SK-N-SH (cell line): ENCODE results near the gene MRPS6. TPM values are rescaled to one million over a fixed set of nuclear protein-coding genes. Genes with fewer than 3 reads are reported as not detected.
A peak's percentile ranks its signal among the peaks of the same experiment; 100 is the strongest.

Source experiments
- CTCF ChIA-PET: fragments of 300-600, 350-600 bp; formaldehyde crosslinking; extraction: SDS; loops from one replicate; lab custom pipeline; 2021; lab: Yijun Ruan, JAX
- POLR2A ChIA-PET: fragments of 350-600 bp; sonication (Branson Sonifier 250); formaldehyde crosslinking; extraction: SDS; loops from one replicate; lab custom pipeline; 2020; ENCODE audit warnings: antibody characterized with exemption, inconsistent platforms; lab: Yijun Ruan, JAX
- DNase-seq: peaks from one replicate; pipeline ENCODE4 v3.0.0; 2012
- H2AFZ ChIP-seq: fragments of 200-600 bp; sonication (generic); 2 replicates; pipeline ENCODE4 v1.8.1; 2016; ENCODE audit warnings: antibody characterized with exemption, mild to moderate bottlenecking, low read depth
- H3F3A ChIP-seq: fragments of 200-600 bp; sonication (generic); replicated peaks from 2 replicates; pipeline ENCODE3; 2016; ENCODE audit warnings: antibody characterized with exemption, mild to moderate bottlenecking; ENCODE audit not compliant: insufficient read depth
- H3K27ac ChIP-seq, 2 experiments: fragments of 200-500 bp in 1 of 2; fragments of 200-600 bp in 1 of 2; sonication (Bioruptor generic) in 1 of 2; sonication (generic), shearing (Covaris generic) in 1 of 2; 2 replicates each; pipeline versions ENCODE4 v1.5.1 to v1.6.1; 2014 to 2016; ENCODE audit warnings: low read depth in 2 of 2, inconsistent platforms in 1 of 2, low read length in 1 of 2, mild to moderate bottlenecking in 1 of 2, mixed read lengths in 1 of 2
- H3K27me3 ChIP-seq: fragments of 200-600 bp; sonication (generic), shearing (Covaris generic); 2 replicates; pipeline ENCODE4 v1.6.1; 2016; ENCODE audit warnings: mixed run types; ENCODE audit not compliant: insufficient read depth
- H3K36me3 ChIP-seq, 2 experiments: fragments of 200-500 bp in 1 of 2; fragments of 200-600 bp in 1 of 2; sonication (Bioruptor generic) in 1 of 2; sonication (generic) in 1 of 2; replicated peaks in 1 of 2; 2 replicates each; pipeline versions ENCODE3 to v1.5.1; 2014 to 2016; ENCODE audit warnings: low read length in 1 of 2, mild to moderate bottlenecking in 1 of 2; ENCODE audit not compliant: insufficient read depth in 2 of 2, control insufficient read depth in 1 of 2
- H3K4me1 ChIP-seq, 2 experiments: fragments of 200-500 bp in 1 of 2; fragments of 200-600 bp in 1 of 2; sonication (Bioruptor generic) in 1 of 2; sonication (generic), shearing (Covaris generic) in 1 of 2; 2 replicates each; pipeline versions ENCODE4 v1.5.1 to v1.6.1; 2014 to 2016; ENCODE audit warnings: low read depth in 1 of 2, low read length in 1 of 2, mixed run types in 1 of 2; ENCODE audit not compliant: insufficient read depth in 2 of 2, control insufficient read depth in 1 of 2
- H3K4me2 ChIP-seq: fragments of 200-600 bp; sonication (generic), shearing (Covaris generic); 2 replicates; pipeline ENCODE4 v1.6.1; 2017; ENCODE audit warnings: mixed run types
- H3K4me3 ChIP-seq, 2 experiments: fragments of 200-500 bp in 1 of 2; fragments of 200-600 bp in 1 of 2; sonication (Bioruptor generic) in 1 of 2; sonication (generic), shearing (Covaris generic) in 1 of 2; 2 replicates each; pipeline versions ENCODE4 v1.5.1 to v1.8.1; 2014 to 2016; ENCODE audit warnings: low read depth in 2 of 2, inconsistent platforms in 1 of 2, low read length in 1 of 2, mild to moderate bottlenecking in 1 of 2, mixed read lengths in 1 of 2, moderate library complexity in 1 of 2
- H3K79me2 ChIP-seq: fragments of 200-600 bp; sonication (generic); 2 replicates; pipeline ENCODE4 v1.8.1; 2017; ENCODE audit warnings: mild to moderate bottlenecking; ENCODE audit not compliant: insufficient read depth
- H3K9ac ChIP-seq: fragments of 200-600 bp; sonication (generic); 2 replicates; pipeline ENCODE4 v1.6.1; 2017; ENCODE audit warnings: mixed run types
- H3K9me2 ChIP-seq: fragments of 200-600 bp; sonication (generic); 2 replicates; pipeline ENCODE4 v1.6.1; 2017; ENCODE audit warnings: mixed run types
- H3K9me3 ChIP-seq: fragments of 200-600 bp; sonication (generic); 2 replicates; pipeline ENCODE4 v1.6.1; 2017; ENCODE audit warnings: mixed run types, mild to moderate bottlenecking, moderate library complexity
- H4K20me1 ChIP-seq: fragments of 200-600 bp; sonication (generic); 2 replicates; pipeline ENCODE4 v1.6.1; 2017; ENCODE audit warnings: mild to moderate bottlenecking, mixed run types; ENCODE audit not compliant: insufficient read depth
- CHD2 ChIP-seq: fragments of 150-350 bp; IDR thresholded peaks from 2 replicates; pipeline ENCODE4 v1.6.1; 2018; ENCODE audit warnings: low read length; ENCODE audit not compliant: partially characterized antibody
- ELF1 ChIP-seq: IDR thresholded peaks from 2 replicates; pipeline ENCODE4 v1.4.0; 2012
- EP300 ChIP-seq, 2 experiments: IDR thresholded peaks; 2 replicates each; pipeline versions ENCODE4 v1.4.0 to v1.6.1; 2012; ENCODE audit warnings: borderline replicate concordance in 1 of 2, low read depth in 1 of 2, low read length in 1 of 2
- EZH2phosphoT487 ChIP-seq: fragments of 200-600 bp; sonication (generic); IDR thresholded peaks from 2 replicates; pipeline ENCODE4 v1.6.1; 2017; ENCODE audit warnings: low read depth, mixed run types, mild to moderate bottlenecking, antibody characterized with exemption, moderate library complexity, borderline replicate concordance
- FOSL2 ChIP-seq: IDR thresholded peaks from 2 replicates; pipeline ENCODE4 v1.4.0; 2012; ENCODE audit warnings: low read depth, mild to moderate bottlenecking, moderate library complexity, borderline replicate concordance
- FOXJ3 ChIP-seq: sonication (generic); formaldehyde crosslinking; IDR thresholded peaks from 2 replicates; pipeline ENCODE4 v1.5.1; 2020; ENCODE audit warnings: mild to moderate bottlenecking, missing genetic modification reagents
- GABPA ChIP-seq: IDR thresholded peaks from 2 replicates; pipeline ENCODE4 v1.4.0; 2012; ENCODE audit warnings: low read depth, mild to moderate bottlenecking
- IRF3 ChIP-seq: fragments of 150-350 bp; IDR thresholded peaks from 2 replicates; pipeline ENCODE4 v1.6.1; 2016; ENCODE audit warnings: mild to moderate bottlenecking, low read depth, low read length
- MAX ChIP-seq: IDR thresholded peaks from 2 replicates; pipeline ENCODE4 v1.4.0; 2012; ENCODE audit warnings: low read depth
- MXI1 ChIP-seq: IDR thresholded peaks from 2 replicates; pipeline ENCODE4 v1.6.1; 2012; ENCODE audit warnings: mild to moderate bottlenecking, low read depth, low read length, improper control_type of control experiment
- NRF1 ChIP-seq: IDR thresholded peaks from 2 replicates; pipeline ENCODE4 v1.6.1; 2012; ENCODE audit warnings: low read depth, mild to moderate bottlenecking, low read length
- PBX3 ChIP-seq: IDR thresholded peaks from 2 replicates; pipeline ENCODE4; 2012
- POLR2AphosphoS5 ChIP-seq: IDR thresholded peaks from 2 replicates; pipeline ENCODE4 v1.6.1; 2012; ENCODE audit warnings: low read depth, low read length
- RCOR1 ChIP-seq: fragments of 150-350 bp; IDR thresholded peaks from 2 replicates; pipeline ENCODE4 v1.6.1; 2017; ENCODE audit warnings: antibody characterized with exemption, low read length
- RFX5 ChIP-seq: IDR thresholded peaks from 2 replicates; pipeline ENCODE4 v1.6.1; 2012; ENCODE audit warnings: mild to moderate bottlenecking, improper control_type of control experiment, low read length
- RXRA ChIP-seq: IDR thresholded peaks from 2 replicates; pipeline ENCODE4 v1.4.0; 2012; ENCODE audit warnings: low read depth, mild to moderate bottlenecking, borderline replicate concordance
- SIN3A ChIP-seq: IDR thresholded peaks from 2 replicates; pipeline ENCODE4 v1.6.1; 2012; ENCODE audit warnings: low read depth, mild to moderate bottlenecking, low read length, moderate library complexity, borderline replicate concordance
- TCF12 ChIP-seq: IDR thresholded peaks from 2 replicates; pipeline ENCODE4 v1.4.0; 2012
- USF1 ChIP-seq: IDR thresholded peaks from 2 replicates; pipeline ENCODE4 v1.4.0; 2012; ENCODE audit warnings: low read depth, borderline replicate concordance
- USF2 ChIP-seq: fragments of 150-350 bp; IDR thresholded peaks from 2 replicates; pipeline ENCODE4 v1.6.1; 2017; ENCODE audit warnings: antibody characterized with exemption, low read length, low read depth, borderline replicate concordance
- YY1 ChIP-seq: IDR thresholded peaks from 2 replicates; pipeline ENCODE4 v1.4.0; 2012; ENCODE audit warnings: low read depth, mild to moderate bottlenecking
- WGBS: methylation state at CpG from one replicate; pipeline ENCODE4 v1.1.6; 2017; ENCODE audit warnings: low lambda C conversion rate; 5-methylcytosine and 5-hydroxymethylcytosine counted together
- polyA plus RNA-seq, 3 experiments: library from polyadenylated mRNA; depleted of rRNA; stranded (reverse); fragments of >200 nt; gene quantifications; 2 replicates each; pipeline ENCODE4 v1.2.3, GENCODE V29; 2012

Gene MRPS6
- polyA plus RNA-seq, 1 of the 3 experiments (the other 2 are of a cell fraction) = 69.2 TPM

- no peak for TF ChIP-seq USF2
- no peak for TF ChIP-seq FOXJ3 (CRISPR knock-in tag)
Measured at GRCh38 chr21:34043333-34043732, 30.0 kb upstream of the MRPS6 start (continued).

GRCh38 chr21:34046917-34047316 lies 26.5 kb upstream of the MRPS6 start:
- ChIA-PET CTCF (no interaction called here), POLR2A (no interaction called here)
- Histone ChIP-seq H3K4me3 (no peak overlapping the region), H3K9ac (no peak overlapping the region), H3K27me3 (no peaks in the 10 kb centered on the region), H3K9me2 (no peaks in the 10 kb centered on the region), H3K27ac (no peak overlapping the region), H3K4me2 (no peak overlapping the region), H3K79me2 (no peaks in the 10 kb centered on the region), H3K9me3 (no peaks in the 10 kb centered on the region), H4K20me1 (no peaks in the 10 kb centered on the region), H3K4me1 (no peaks in the 10 kb centered on the region), H2AFZ (no peak overlapping the region), H3K36me3 (no peaks in the 10 kb centered on the region), H3F3A (no peaks in the 10 kb centered on the region)
- TF ChIP-seq EZH2phosphoT487 (no peak), FOSL2 (no peak), PBX3 (no peak), GABPA (no peak), YY1 (no peak), CHD2 (no peak), ELF1 (no peak), FOXJ3 (CRISPR knock-in tag) (no peak), EP300 (IDR thresholded peaks at IDR 0.05; ENCODE audit: borderline replicate concordance in 1 of 2, low read depth in 1 of 2, low read length in 1 of 2) (no peak), USF1 (no peak), NRF1 (no peak)
- no peak for DNase-seq
- 52% methylated on average over 6 of the region's 6 CpGs for WGBS

GRCh38 chr21:34047835-34048234 lies 25.5 kb upstream of the MRPS6 start:
- no peaks in the 10 kb centered on the region for H3F3A ChIP-seq
- TF ChIP-seq RXRA = no peak
- TF ChIP-seq RCOR1 = no peak
- TF ChIP-seq TCF12 = no peak
- TF ChIP-seq IRF3 = no peak
- no peak for TF ChIP-seq USF1
- no peak for TF ChIP-seq SIN3A
- TF ChIP-seq MXI1 = no peak
- no peak for TF ChIP-seq YY1
- no peak for TF ChIP-seq GABPA
- no peak for TF ChIP-seq USF2
- no peak for TF ChIP-seq MAX
- no peak for TF ChIP-seq EP300 (IDR thresholded peaks at IDR 0.05; ENCODE audit: borderline replicate concordance in 1 of 2, low read depth in 1 of 2, low read length in 1 of 2)
- no peak for TF ChIP-seq POLR2AphosphoS5
- no peak for TF ChIP-seq RFX5

More at GRCh38 chr21:34047835-34048234, 25.5 kb upstream of the MRPS6 start:
- ChIA-PET POLR2A (no interaction called here), CTCF (no interaction called here)
- Histone ChIP-seq H3K4me1 (no peaks in the 10 kb centered on the region), H3K79me2 (no peaks in the 10 kb centered on the region), H3K9ac (no peak overlapping the region), H3K9me3 (no peaks in the 10 kb centered on the region), H3K4me3 (no peak overlapping the region), H3K9me2 (no peaks in the 10 kb centered on the region), H3K4me2 (no peak overlapping the region), H3K36me3 (no peaks in the 10 kb centered on the region), H2AFZ (0 out of 2 replicates have a peak overlapping the region, but pooled peaks have one; percentile 25), H3K27ac (no peak overlapping the region), H4K20me1 (no peaks in the 10 kb centered on the region), H3K27me3 (no peaks in the 10 kb centered on the region)
- DNase-seq = no peak
